Measurements from ENCODE around the gene STRBP.

STRBP gene

GRCh38 chr9:123121457-123121856, 146.9 kb downstream of the STRBP start:
- no peak for DNase-seq

- DNase-seq, result no peak
Observed at GRCh38 chr9:123120953-123121352, 147.4 kb downstream of the STRBP start.

DNA sequence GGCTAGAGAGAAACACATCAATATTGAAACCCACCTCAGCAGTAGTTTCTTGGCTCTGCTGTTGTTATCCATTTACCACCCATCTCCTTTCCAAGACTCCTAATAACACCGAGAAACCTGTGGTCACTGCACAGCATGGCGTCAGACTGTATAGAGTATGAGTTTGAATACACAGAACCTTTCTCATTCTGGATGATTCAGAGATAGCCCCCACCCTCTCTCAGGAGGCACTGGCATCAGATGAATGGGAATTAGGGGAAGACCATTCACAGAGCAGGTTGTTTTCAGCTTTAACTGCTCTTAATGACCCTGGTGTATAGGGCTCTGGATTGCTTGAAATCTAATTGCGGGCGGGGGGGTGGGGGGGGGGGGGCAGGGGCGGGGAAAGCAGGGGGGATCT, 148.3 kb downstream of the STRBP start:
- DNase-seq, result no peak

DNA sequence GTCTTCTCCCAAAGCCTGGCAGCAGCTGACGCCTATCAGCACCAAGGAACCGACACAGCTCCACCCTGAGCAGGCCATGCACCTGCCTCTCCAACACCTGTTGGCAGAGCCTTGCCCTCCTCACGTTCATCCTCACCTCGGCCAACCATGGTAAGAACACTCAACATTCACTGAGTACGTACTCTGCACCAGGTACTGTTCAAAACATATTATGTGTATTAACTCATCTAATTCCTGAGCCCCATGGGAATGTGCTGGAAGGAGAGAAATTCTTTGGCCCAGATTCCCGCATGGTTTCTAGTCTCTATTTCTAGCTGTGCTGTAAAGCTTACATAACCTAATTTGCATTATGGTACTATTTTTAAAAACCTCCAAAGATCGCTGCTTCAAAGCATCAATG, 148.8 kb downstream of the STRBP start:
- DNase-seq, result peak; percentile 56

- no peak for DNase-seq
Observed at GRCh38 chr9:123116036-123116435, 152.3 kb downstream of the STRBP start.

DNA sequence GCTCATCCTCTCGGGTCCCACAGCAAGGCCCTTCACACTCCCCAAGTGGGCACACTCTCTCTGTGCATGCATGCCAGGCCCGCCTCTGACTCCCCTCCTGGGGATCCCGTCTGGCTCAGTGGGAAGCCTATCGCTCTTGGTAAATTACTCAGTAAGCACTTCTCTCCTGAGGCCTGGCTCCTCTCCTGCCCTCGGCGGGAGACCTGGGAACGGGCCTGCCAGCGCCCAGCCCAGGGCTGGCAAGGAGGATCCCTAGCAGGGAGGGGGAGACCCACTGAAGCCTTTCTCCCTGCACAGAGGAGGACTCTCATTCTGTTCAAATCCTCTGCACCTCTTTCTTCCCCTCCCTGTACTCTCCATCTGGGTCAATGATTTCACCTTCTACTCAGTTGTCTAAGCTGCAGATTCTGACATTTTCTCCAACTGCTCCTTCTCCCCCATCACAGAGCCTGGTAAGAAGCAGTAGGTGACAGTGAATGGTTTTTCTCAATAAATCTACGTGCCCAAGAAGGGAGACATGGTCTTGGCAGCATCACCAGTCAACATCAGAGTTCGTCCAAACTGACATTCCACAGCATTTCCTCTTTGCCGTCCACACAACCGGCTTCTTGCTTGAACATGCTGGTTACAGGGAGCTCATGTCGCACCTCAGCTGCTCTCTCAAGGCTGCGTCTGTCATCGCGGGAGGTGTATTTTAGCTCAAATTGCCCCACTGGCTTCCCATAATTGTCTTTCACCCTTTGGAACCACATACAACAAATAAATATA, 153.1 kb downstream of the STRBP start:
- DNase-seq, result no peak

- DNase-seq, result no peak
Observed at GRCh38 chr9:123113185-123113584, 155.2 kb downstream of the STRBP start.

- DNase-seq, result no peak
Observed at GRCh38 chr9:123112015-123112975, 156.1 kb downstream of the STRBP start.

GRCh38 chr9:123111427-123112014, 156.9 kb downstream of the STRBP start:
- no peak for DNase-seq

DNA sequence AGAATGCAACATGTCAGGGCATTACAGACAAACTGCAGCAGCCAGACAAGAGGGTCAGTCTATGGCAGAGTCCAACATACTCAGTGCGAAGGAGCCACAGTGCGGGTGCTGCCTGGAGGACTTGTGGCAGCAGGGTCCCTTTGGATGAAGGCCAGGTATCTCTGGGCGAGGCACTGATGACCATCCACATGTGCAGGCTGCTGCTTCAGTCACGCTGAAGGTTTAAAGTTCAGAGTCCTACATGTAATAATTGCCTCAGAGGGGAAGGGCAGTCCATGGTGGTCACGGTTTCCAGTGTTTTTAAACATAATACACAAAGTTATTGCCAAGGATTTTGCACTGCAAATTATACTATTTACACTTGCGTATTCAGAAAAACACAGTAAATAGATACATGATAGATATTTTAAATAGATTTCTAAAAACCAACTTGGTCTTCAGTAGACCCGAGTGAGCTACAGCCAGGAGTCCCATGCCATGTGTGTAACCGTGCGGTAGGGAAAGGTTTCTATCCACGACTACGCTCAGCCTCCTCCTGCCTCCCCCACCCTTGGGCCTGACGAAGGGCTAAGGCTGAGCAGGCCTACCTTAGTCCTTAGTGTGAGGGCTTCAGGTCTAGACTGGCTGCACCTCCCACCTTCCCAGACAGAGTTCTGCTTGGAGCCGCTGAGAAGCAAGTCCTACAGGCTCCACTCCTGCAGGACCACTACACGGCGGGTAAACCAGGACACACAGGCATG, 158.7 kb downstream of the STRBP start:
- no peak for DNase-seq

- DNase-seq, result no peak
Observed at GRCh38 chr9:123108976-123109375, 159.4 kb downstream of the STRBP start.

GRCh38 chr9:123107639-123108285, 160.6 kb downstream of the STRBP start:
- DNase-seq, result no peak

DNA sequence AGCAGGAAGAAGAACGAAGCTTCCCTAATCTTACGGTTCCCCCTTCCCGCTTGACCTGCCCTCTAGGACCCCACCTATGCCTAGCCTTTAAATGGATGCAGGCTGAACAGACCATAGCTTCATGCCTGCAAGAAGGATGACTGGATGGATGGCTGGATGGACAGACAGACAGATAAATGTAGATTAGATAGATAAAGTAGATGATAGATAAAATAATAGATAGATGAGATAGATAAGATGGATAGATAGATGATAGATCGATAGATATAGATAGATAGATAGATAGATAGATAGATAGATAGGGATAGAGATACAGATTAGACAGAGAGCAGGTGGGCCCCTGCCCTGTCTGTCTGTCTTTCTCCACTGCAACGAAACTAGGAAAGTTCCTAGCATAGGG, 162.9 kb downstream of the STRBP start:
- DNase-seq, result no peak

DNA sequence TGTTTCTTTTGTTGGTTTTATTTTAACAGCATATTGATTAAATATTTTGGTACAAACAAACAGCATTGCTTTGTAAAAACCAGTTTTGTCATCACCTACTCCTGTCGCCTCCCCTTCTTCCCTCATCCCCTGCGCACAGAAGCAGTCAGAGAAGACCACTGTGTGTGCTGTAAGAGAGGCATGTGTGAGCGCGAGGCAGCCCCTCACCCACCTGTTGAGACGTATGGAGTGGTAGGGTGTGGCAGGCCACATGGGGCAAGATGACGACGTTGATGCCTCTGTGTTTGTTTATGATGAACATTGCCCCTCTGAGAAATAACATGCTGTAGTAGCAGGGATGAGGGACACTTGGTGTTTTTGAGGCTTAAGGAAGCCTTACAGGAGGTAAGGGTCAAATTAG, 163.6 kb downstream of the STRBP start:
- no peak for DNase-seq

DNA sequence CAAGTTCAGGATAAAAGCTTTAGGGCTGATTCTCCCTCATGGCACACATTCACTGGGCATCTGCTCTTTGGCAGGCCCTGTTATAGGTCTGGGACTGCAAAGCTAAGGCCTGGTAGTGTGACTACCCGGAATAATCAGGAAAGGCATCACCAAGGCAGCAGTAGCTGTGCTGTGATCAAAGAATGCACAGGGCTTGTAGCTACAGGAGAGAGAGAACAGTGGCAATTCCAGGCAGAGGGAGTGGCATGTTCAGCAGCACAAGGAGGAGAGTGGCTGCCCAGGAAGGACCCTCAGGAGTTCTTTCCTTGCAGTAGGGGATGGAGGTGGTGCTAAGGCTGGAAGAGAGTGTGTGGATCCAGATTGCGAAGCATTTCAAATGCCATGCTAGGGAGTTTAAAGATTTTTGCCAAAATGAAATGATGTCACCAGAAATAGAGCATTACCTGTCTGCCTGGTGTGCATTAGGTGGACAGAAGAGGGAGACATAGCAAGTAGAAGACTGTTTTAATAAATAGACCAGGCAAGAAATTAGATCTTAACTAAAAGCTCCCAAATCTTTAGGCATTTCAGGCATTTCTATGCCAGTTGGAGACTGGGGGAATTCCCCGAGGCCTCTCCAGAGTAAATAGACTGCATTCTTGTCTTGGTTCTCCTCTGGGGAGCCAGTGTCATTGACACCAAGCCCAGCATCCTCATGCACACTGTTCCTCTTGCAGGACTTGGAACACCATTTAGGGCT, 165.8 kb downstream of the STRBP start:
- DNase-seq, result no peak

DNA sequence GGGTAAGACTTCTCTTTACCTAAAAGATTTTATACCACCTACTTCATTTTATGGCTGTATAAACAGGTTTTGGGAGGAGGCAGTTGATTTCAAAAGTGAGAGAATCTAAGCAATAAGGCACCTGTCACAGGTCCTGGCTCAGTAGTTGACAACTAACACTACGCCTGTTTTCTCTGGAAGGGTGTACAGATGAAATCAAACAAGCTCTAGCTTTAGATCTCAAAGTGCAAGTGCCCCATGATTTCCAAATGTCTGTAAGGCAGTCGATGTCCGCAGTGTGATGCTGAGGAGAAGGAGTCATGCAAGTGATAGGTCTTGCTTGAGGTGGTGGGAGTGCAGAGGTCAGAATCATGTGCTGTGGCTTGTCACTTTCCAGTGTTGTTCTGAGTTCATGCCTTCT, 168.8 kb downstream of the STRBP start:
- no peak for DNase-seq

DNA sequence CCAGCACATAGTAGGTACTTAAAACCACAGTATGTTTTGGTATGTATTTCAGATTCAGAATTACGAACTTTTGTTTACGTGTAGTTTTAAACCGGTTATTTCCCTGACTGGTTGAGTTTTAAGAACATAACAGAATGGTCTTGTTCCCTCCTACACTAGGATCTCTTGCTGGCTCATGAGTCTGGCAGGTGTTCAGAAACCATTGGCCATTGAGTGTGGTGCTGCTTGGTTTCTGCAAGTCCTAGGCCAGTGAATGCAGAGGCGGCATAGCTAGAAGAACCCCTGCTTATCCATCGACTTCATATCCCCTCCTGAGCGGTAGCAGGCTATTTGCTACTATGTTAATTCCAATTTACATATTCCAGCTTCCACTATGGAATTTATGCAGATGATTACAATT, 169.3 kb downstream of the STRBP start:
- DNase-seq, result no peak

DNA sequence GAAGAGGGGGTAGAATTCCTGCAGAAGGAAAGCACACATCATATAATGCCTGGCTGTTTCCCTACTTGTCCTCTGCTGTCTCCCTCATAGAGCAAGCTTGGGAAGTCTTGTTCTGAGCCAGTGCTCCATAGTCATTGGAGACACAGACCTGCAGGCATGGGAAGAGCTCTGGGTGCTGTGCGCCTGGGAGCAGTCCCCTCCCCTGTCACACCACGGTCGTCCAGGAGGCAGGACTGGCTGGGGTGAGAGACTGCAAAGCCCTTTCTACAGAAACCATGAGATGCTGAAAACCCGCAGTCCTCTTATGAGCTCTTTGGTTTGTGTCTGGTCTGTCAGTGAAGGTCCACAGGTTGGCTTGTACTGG, 170.3 kb downstream of the STRBP start:
- DNase-seq, result no peak

DNA sequence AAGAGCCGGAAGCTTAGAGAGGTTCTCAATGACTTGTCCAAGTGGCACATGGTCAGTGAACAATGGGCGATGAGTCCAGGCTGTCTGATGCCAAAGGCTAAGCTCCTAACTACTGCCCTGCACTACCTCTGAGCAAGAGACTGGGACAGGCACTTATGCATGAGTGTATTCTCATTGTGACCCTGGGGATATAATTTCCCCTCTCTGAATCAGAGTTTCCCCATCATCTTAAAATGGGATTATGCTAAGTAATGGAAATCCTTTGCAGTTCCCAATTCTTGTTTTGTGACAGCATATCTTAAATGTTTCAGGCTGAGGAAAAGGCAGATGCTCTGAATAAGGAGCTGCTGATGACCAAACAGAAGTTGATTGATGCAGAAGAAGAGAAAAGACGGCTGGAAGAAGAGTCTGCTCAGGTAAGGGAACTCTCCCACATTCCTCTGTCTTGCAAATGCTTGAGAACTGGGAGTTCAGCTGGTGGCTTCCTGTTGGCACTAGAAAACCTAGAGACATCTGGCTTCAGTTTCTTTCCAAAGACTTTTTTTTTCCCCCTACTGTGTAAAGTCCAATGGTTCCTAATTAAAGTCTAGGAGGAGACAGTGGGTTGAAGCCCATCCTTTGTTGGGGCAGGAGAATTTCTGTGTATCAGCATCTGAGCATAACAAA, 170.8 kb downstream of the STRBP start:
- no peak for DNase-seq

DNA sequence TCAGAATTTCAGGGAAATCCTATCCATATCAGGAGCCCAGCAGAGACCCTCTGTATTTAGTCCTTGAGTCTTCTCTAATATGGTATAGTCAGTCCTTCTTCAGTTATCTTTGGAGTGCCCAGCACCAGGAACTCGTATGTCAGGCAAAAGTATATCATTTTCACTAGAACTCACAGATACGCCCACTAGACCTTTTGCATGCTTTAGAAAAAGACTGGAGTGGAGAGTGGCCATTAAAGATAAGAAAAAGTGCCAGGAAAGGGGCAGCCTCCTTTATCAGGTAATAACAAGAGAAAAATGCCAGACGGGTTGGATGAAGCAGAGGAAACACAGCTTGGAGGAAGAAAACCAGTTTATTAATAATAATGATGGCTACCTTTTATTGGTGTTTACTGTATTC, 171.4 kb downstream of the STRBP start:
- no peak for DNase-seq

GRCh38 chr9:123093141-123093540, 175.2 kb downstream of the STRBP start:
- no peak for DNase-seq

Measured in fibroblast of upper back skin (primary cell).